Measurements from ENCODE around the gene POLR1C.
"Not testable (repeated sequence)": the region's sequence is repeated elsewhere in the genome, so short reads cannot be mapped to it uniquely, and the experiment has no call there.

POLR1C gene

DNA sequence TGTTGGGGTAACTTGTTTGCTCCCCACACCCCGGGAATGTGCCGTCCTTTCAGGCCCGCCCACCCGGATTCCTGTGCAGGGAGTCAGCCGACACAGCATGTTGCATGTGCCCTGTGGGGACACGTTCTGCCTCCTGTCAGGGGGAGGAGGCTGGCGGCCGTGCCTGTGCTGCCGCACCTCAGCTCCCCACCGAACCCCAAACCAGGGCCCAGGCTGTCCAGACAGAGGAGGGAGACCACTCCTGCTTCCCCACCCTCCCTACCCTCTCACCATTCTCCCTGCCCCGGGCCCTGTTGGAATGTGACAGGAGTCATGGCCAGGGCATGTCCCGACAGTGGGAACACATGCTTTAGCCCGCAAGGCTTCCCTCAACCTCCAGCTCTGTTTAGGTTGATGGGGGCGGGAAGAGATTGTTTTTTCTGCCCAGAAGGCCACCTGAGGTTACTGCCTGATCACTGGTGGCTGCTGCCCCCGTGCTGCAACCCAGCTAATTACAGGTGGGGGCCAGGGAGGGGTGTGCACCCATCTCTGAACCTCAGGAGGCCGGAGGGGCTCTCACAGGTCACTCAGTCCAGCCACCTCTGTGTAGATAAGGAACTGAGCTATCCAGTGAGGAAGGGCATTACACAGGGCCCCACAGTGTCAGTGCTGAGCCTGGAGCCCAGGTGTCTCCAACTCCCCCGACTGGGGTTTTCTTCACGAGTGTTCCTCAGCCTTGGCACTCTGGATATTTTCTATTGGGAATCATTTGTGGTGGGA lies 20.3 kb upstream of the POLR1C start:
- in situ Hi-C loops (cut with HindIII; ENCODE audit: low sequenced_read_pairs) = no loop called here
- no peak for DNase-seq (ENCODE audit: low read depth)
- TF ChIP-seq, protein P1, sequence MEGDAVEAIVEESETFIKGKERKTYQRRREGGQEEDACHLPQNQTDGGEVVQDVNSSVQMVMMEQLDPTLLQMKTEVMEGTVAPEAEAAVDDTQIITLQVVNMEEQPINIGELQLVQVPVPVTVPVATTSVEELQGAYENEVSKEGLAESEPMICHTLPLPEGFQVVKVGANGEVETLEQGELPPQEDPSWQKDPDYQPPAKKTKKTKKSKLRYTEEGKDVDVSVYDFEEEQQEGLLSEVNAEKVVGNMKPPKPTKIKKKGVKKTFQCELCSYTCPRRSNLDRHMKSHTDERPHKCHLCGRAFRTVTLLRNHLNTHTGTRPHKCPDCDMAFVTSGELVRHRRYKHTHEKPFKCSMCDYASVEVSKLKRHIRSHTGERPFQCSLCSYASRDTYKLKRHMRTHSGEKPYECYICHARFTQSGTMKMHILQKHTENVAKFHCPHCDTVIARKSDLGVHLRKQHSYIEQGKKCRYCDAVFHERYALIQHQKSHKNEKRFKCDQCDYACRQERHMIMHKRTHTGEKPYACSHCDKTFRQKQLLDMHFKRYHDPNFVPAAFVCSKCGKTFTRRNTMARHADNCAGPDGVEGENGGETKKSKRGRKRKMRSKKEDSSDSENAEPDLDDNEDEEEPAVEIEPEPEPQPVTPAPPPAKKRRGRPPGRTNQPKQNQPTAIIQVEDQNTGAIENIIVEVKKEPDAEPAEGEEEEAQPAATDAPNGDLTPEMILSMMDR (IDR thresholded peaks at IDR 0.05; ENCODE audit: low read depth, low read length, missing control alignments) = peak; percentile 62
- no peak overlapping the region for H3K4me3 ChIP-seq (ENCODE audit: low read depth, low read length)

DNA sequence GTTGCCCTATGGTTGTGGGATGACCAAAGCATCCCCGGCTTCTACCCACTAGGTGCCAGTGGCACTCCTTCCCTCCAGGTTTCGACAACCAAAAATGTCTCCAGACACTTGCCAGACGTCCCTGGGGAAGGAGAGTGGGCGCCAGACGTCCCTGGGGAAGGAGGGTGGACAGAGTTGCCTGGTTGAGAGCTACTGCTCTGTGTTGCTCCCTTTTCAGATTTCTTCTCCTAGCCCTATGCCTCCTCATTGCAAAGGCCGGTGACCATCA lies 19.8 kb upstream of the POLR1C start:
- in situ Hi-C loops (cut with HindIII; ENCODE audit: low sequenced_read_pairs) = no loop called here
- no peak overlapping the region for H3K4me3 ChIP-seq (ENCODE audit: low read depth, low read length)
- DNase-seq (ENCODE audit: low read depth) = no peak
- TF ChIP-seq, protein P1 (IDR thresholded peaks at IDR 0.05; ENCODE audit: low read depth, low read length, missing control alignments) = no peak

GRCh38 chr6:43497689-43498088 lies 19.2 kb upstream of the POLR1C start:
- TF ChIP-seq, protein P1 (IDR thresholded peaks at IDR 0.05; ENCODE audit: low read depth, low read length, missing control alignments) = no peak
- no peak for DNase-seq (ENCODE audit: low read depth)
- no peak overlapping the region for H3K4me3 ChIP-seq (ENCODE audit: low read depth, low read length)
- in situ Hi-C loops (cut with HindIII; ENCODE audit: low sequenced_read_pairs) = no loop called here

DNA sequence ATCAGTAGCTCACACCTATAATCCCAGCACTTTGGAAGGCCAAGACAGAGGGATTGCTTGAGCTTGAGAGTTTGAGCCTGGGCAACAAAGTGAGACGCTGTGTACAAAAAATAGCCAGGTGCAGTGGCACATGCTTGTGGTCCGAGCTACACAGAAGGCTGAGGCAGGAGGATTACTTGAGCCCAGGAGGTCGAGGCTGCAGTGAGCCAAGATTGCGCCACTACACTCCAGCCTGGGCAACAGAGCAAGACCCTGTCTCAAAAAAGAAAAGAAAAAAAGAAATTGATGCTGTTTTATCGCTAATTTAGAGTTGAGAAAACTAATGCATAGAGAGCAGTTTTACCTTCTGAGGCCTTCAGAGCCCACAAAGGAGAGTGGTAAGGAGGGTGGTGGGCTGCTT lies 18.6 kb upstream of the POLR1C start:
- in situ Hi-C loops (cut with HindIII; ENCODE audit: low sequenced_read_pairs); DNase-seq (ENCODE audit: low read depth); H3K4me3 ChIP-seq (ENCODE audit: low read depth, low read length): not testable (repeated sequence)

- TF ChIP-seq, protein P1 (IDR thresholded peaks at IDR 0.05; ENCODE audit: low read depth, low read length, missing control alignments) = no peak
- in situ Hi-C loops (cut with HindIII; ENCODE audit: low sequenced_read_pairs) = no loop called here
Measured at GRCh38 chr6:43499028-43499815, 17.7 kb upstream of the POLR1C start.

DNA sequence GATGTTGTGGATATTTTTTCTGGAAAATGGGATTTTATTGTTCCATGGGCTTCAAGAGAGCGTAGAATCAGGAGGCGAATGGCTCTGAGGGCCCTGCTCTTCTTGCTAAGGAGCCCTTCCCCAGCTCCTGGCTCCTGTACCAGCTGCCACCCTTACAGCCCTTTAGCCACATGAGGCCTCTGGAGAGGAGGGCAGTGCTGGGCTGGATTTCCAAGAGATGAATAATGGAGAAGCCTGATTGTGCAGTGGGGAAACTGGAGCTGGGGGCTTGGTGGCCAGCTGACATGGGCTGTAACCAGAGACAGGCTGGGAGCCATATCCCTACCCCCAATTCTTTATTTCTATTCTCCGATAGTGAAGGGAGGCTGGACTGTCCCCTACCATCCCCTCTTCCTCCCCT lies 16.0 kb upstream of the POLR1C start:
- H3K4me3 ChIP-seq (ENCODE audit: low read depth, low read length) = no peak overlapping the region
- in situ Hi-C loops (cut with HindIII; ENCODE audit: low sequenced_read_pairs) = loop anchor here (5.0 to 10.0 kb wide), 2 partner anchors 39 to 176 kb away; no protein-coding TSS in a partner anchor
- TF ChIP-seq, protein P1 (IDR thresholded peaks at IDR 0.05; ENCODE audit: low read depth, low read length, missing control alignments) = no peak
- no peak for DNase-seq (ENCODE audit: low read depth)

More at GRCh38 chr6:43499028-43499815, 17.7 kb upstream of the POLR1C start:
- H3K4me3 ChIP-seq (ENCODE audit: low read depth, low read length) = no peak overlapping the region
- DNase-seq (ENCODE audit: low read depth) = no peak

- in situ Hi-C loops (cut with HindIII; ENCODE audit: low sequenced_read_pairs) = loop anchor here (5.0 to 10.0 kb wide), 2 partner anchors 40 to 178 kb away; no protein-coding TSS in a partner anchor
- no peak overlapping the region for H3K4me3 ChIP-seq (ENCODE audit: low read depth, low read length)
- DNase-seq (ENCODE audit: low read depth) = no peak
- TF ChIP-seq, protein P1 (IDR thresholded peaks at IDR 0.05; ENCODE audit: low read depth, low read length, missing control alignments) = no peak
Measured at GRCh38 chr6:43502666-43503065, 14.2 kb upstream of the POLR1C start.
